Suppressor macrophage treated with lipopolysaccharide for 4 hours (primary cell): ENCODE results near the gene CLPSL1.

ENCODE experiments used
- DNase-seq: peaks from one replicate; pipeline ENCODE4 v3.0.0-alpha.2; 2020

The CLPSL1 gene

GRCh38 chr6:35797837-35798526, 17.2 kb downstream of the CLPSL1 start:
- DNase-seq, result no peak

GRCh38 chr6:35798706-35799105, 17.9 kb downstream of the CLPSL1 start:
- DNase-seq, result no peak

GRCh38 chr6:35801148-35801547, 20.3 kb downstream of the CLPSL1 start:
- DNase-seq, result no peak

GRCh38 chr6:35804996-35805736, 24.3 kb downstream of the CLPSL1 start, which contains the start of gene LHFPL5:
Gene LHFPL5 (plus strand): TSS chr6:35805352. CDS start chr6:35805671, 319 bp downstream.
- peak; percentile 39 for DNase-seq

GRCh38 chr6:35808688-35809087, 27.9 kb downstream of the CLPSL1 start:
- no peak for DNase-seq

GRCh38 chr6:35809809-35810208, 29.0 kb downstream of the CLPSL1 start:
- DNase-seq, result no peak

GRCh38 chr6:35810971-35811698, 30.3 kb downstream of the CLPSL1 start:
- DNase-seq, result peak; percentile 8

- no peak for DNase-seq
These were observed 30.8 kb downstream of the CLPSL1 start for GRCh38 chr6:35811699-35811995.

- no peak for DNase-seq
These were observed 36.7 kb downstream of the CLPSL1 start for GRCh38 chr6:35817515-35817914.

- no peak for DNase-seq
These were observed 42.8 kb downstream of the CLPSL1 start for GRCh38 chr6:35823601-35824000.

GRCh38 chr6:35824552-35825192, 43.9 kb downstream of the CLPSL1 start:
- no peak for DNase-seq

- DNase-seq, result no peak
These were observed 48.5 kb downstream of the CLPSL1 start for GRCh38 chr6:35829306-35829705.

- DNase-seq, result no peak
These were observed 50.6 kb downstream of the CLPSL1 start for GRCh38 chr6:35831257-35832007.

GRCh38 chr6:35833536-35833935, 52.7 kb downstream of the CLPSL1 start:
- peak; percentile 26 for DNase-seq
